DND-41 (cell line): ENCODE results near the gene OR6C3.

ENCODE experiments used
- ATAC-seq: fragments of 200-7000 bp; cut with Tn5 transposase; 3 replicates; pipeline ENCODE4 v1.9.1; 2021; ENCODE audit warnings: low read depth; ENCODE audit not compliant: insufficient read depth
- DNase-seq: peaks from one replicate; pipeline ENCODE4 v3.0.0-alpha.2; 2020
- H2AFZ ChIP-seq: 2 replicates; pipeline ENCODE4 v1.6.0; 2012; ENCODE audit warnings: low read depth, low read length
- H3K27ac ChIP-seq: 2 replicates; pipeline ENCODE4 v1.5.1; 2012; ENCODE audit warnings: low read length, inconsistent platforms
- H3K27me3 ChIP-seq: fragments of 200-600 bp; sonication (generic); 2 replicates; pipeline ENCODE4 v1.6.0; 2012; ENCODE audit warnings: low read length, mild to moderate bottlenecking, inconsistent platforms; ENCODE audit not compliant: insufficient read depth, poor library complexity
- H3K36me3 ChIP-seq: 2 replicates; pipeline ENCODE4 v1.5.1; 2012; ENCODE audit warnings: low read length, inconsistent platforms; ENCODE audit not compliant: insufficient read depth
- H3K4me1 ChIP-seq: 2 replicates; pipeline ENCODE4 v1.5.1; 2012; ENCODE audit warnings: mild to moderate bottlenecking, low read length; ENCODE audit not compliant: insufficient read depth
- H3K4me2 ChIP-seq: 2 replicates; pipeline ENCODE4 v1.6.0; 2012; ENCODE audit warnings: mild to moderate bottlenecking, moderate library complexity, low read length, inconsistent platforms; ENCODE audit not compliant: insufficient read depth
- H3K4me3 ChIP-seq, 2 experiments: fragments of 200-600 bp in 1 of 2; shearing (Covaris generic) in 1 of 2; 2 replicates each; pipeline ENCODE4 v1.5.1; 2012 to 2016; ENCODE audit warnings: inconsistent platforms in 2 of 2, low read length in 2 of 2, mild to moderate bottlenecking in 2 of 2, low read depth in 1 of 2, moderate library complexity in 1 of 2
- H3K79me2 ChIP-seq: 2 replicates; pipeline ENCODE4 v1.6.0; 2012; ENCODE audit warnings: low read length, inconsistent platforms; ENCODE audit not compliant: insufficient read depth
- H3K9ac ChIP-seq: 2 replicates; pipeline ENCODE4 v1.6.0; 2012; ENCODE audit warnings: low read depth, mild to moderate bottlenecking, inconsistent platforms, low read length, moderate library complexity
- H3K9me3 ChIP-seq: 2 replicates; pipeline ENCODE4 v1.5.1; 2012; ENCODE audit warnings: low read length, moderate library complexity, mild to moderate bottlenecking, inconsistent platforms; ENCODE audit not compliant: insufficient read depth, severe bottlenecking
- H4K20me1 ChIP-seq: 2 replicates; pipeline ENCODE4 v1.6.0; 2012; ENCODE audit warnings: low read length; ENCODE audit not compliant: insufficient read depth
- EZH2 ChIP-seq: IDR thresholded peaks from 3 replicates; pipeline ENCODE4 v1.6.1; 2012; ENCODE audit warnings: borderline replicate concordance, low read depth, mild to moderate bottlenecking, moderate library complexity, low read length, inconsistent platforms; ENCODE audit not compliant: severe bottlenecking
- TF ChIP-seq, protein P1 (sequence below): IDR thresholded peaks from 2 replicates; pipeline ENCODE4 v1.5.1; 2012; ENCODE audit warnings: borderline replicate concordance, low read length, moderate library complexity, mild to moderate bottlenecking; ENCODE audit not compliant: poor library complexity, severe bottlenecking; ENCODE audit errors: extremely low read depth

OR6C3 gene

DNA sequence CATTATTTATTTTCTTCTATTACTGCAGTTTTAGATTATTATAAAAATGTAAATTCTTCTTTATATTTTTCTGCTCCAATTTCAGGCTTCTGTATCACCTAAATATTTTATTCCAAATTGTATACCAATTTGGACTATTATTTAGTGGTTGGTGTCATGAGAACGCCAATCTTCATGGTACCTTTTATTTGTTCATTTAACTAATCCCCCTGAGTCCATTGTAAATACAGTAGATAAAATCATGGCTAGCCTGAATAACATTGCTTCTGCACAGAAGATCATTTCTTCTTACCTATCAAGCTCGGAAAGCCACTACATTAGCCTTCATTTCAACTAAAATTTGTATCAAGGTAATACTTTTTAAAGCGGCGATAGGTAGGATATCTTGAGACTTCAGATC, 32.1 kb downstream of the OR6C3 start, which contains the start of gene OR6C75:
Gene OR6C75, plus strand, starts transcription at position 301 of the 400 bp plus-strand sequence. CDS start 2,136 bp downstream, outside the sequence.
- Histone ChIP-seq H3K9ac (no peak within 1 kb of the TSS), H3K27ac (no peak within 1 kb of the TSS), H3K4me3 (no peak within 1 kb of the TSS), H3K4me1 (no peaks in the 10 kb centered on the region), H4K20me1 (no peaks in the 10 kb centered on the region), H3K27me3 (peaks cover 6% of the 10 kb centered on the region), H3K9me3 (no peaks in the 10 kb centered on the region), H2AFZ (no peak within 1 kb of the TSS), H3K36me3 (no peaks in the 10 kb centered on the region), H3K79me2 (no peaks in the 10 kb centered on the region), H3K4me2 (no peak within 1 kb of the TSS)
- no peak for DNase-seq
- ATAC-seq, result no peak
- TF ChIP-seq, protein P1, sequence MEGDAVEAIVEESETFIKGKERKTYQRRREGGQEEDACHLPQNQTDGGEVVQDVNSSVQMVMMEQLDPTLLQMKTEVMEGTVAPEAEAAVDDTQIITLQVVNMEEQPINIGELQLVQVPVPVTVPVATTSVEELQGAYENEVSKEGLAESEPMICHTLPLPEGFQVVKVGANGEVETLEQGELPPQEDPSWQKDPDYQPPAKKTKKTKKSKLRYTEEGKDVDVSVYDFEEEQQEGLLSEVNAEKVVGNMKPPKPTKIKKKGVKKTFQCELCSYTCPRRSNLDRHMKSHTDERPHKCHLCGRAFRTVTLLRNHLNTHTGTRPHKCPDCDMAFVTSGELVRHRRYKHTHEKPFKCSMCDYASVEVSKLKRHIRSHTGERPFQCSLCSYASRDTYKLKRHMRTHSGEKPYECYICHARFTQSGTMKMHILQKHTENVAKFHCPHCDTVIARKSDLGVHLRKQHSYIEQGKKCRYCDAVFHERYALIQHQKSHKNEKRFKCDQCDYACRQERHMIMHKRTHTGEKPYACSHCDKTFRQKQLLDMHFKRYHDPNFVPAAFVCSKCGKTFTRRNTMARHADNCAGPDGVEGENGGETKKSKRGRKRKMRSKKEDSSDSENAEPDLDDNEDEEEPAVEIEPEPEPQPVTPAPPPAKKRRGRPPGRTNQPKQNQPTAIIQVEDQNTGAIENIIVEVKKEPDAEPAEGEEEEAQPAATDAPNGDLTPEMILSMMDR, result no peak
- TF ChIP-seq EZH2, result no peak

DNA sequence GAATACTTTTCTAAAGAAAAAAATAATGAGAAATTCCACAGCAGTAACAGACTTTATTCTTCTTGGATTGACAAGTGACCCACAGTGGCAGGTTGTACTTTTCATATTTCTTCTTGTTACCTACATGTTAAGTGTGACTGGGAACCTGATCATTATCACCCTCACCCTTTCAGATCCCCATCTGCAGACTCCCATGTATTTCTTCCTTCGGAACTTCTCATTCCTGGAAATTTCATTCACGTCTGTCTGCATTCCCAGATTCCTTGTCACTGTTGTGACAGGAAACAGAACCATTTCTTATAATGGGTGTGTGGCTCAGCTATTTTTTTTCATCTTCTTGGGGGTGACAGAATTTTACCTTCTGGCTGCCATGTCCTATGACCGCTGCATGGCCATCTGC, 34.5 kb downstream of the OR6C3 start:
- peaks cover 6% of the 10 kb centered on the region for H3K27me3 ChIP-seq
- TF ChIP-seq EZH2, result no peak
- TF ChIP-seq, protein P1, result no peak
- no peaks in the 10 kb centered on the region for H3K79me2 ChIP-seq
- no peak overlapping the region for H3K4me3 ChIP-seq
- no peaks in the 10 kb centered on the region for H3K36me3 ChIP-seq
- no peak overlapping the region for H3K4me2 ChIP-seq
- H2AFZ ChIP-seq, result no peak overlapping the region
- ATAC-seq (no peak), DNase-seq (no peak)
- no peaks in the 10 kb centered on the region for H3K4me1 ChIP-seq
- no peaks in the 10 kb centered on the region for H4K20me1 ChIP-seq
- H3K27ac ChIP-seq, result no peak overlapping the region
- no peaks in the 10 kb centered on the region for H3K9me3 ChIP-seq
- no peak overlapping the region for H3K9ac ChIP-seq

DNA sequence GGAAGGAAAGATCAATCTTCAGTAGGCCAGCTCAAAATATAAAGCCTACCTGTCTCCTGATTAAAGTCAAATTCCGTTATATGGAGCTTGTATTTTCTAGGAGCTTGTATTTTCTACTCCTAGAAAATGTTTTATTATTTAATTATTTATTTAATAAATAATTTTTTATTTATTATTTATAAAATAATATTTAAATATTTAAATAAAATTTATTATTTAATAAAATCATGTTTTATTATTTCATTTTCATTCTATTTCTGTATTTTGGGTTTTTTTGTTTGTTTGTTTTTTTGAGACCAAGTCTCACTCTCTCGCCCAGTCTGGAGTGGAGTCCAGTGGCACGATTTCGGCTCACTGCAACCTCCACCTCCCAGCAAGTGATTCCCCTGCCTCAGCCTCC, 42.0 kb downstream of the OR6C3 start:
- H2AFZ ChIP-seq, result no peak overlapping the region
- TF ChIP-seq, protein P1, result no peak
- TF ChIP-seq EZH2, result no peak
- no peak overlapping the region for H3K9ac ChIP-seq
- peaks cover 8% of the 10 kb centered on the region for H3K27me3 ChIP-seq
- no peaks in the 10 kb centered on the region for H4K20me1 ChIP-seq
- H3K4me1 ChIP-seq, result no peaks in the 10 kb centered on the region
- H3K4me3 ChIP-seq, result no peak overlapping the region
- H3K4me2 ChIP-seq, result no peak overlapping the region
- H3K79me2 ChIP-seq, result no peaks in the 10 kb centered on the region
- no peak overlapping the region for H3K27ac ChIP-seq
- H3K36me3 ChIP-seq, result no peaks in the 10 kb centered on the region
- no peak for DNase-seq
- no peaks in the 10 kb centered on the region for H3K9me3 ChIP-seq
- no peak for ATAC-seq
